Panc1 (cell line): ENCODE results near the gene HDLBP.

ENCODE experiments used
- CTCF ChIP-seq: fragments of 450-650 bp; IDR thresholded peaks from 2 replicates; pipeline ENCODE4 v1.5.1; 2017; ENCODE audit warnings: mild to moderate bottlenecking
- POLR2AphosphoS5 ChIP-seq: IDR thresholded peaks from 2 replicates; pipeline ENCODE4 v1.6.1; 2012; ENCODE audit warnings: mild to moderate bottlenecking, low read depth, low read length, moderate library complexity
- TCF7L2 ChIP-seq: IDR thresholded peaks from 2 replicates; pipeline ENCODE4 v1.6.1; 2011; ENCODE audit warnings: mild to moderate bottlenecking, low read depth, low read length, inconsistent platforms

- TF ChIP-seq CTCF (no peak), TCF7L2 (no peak), POLR2AphosphoS5 (no peak)
Measured at GRCh38 chr2:241279413-241279812, 36.1 kb downstream of the HDLBP start.
